Epithelial cell of prostate (primary cell): ENCODE results near the gene OR10A4.
"Not testable (repeated sequence)": the region's sequence is repeated elsewhere in the genome, so short reads cannot be mapped to it uniquely, and the experiment has no call there.

Source experiments
- DNase-seq: peaks from one replicate; pipeline ENCODE4 v3.0.0-alpha.2; 2011; ENCODE audit warnings: low read depth, low spot score
- H3K27ac ChIP-seq: fragments of 450-650 bp; 2 replicates; pipeline ENCODE4 v1.5.1; 2017; ENCODE audit warnings: mild to moderate bottlenecking

OR10A4 gene

DNA sequence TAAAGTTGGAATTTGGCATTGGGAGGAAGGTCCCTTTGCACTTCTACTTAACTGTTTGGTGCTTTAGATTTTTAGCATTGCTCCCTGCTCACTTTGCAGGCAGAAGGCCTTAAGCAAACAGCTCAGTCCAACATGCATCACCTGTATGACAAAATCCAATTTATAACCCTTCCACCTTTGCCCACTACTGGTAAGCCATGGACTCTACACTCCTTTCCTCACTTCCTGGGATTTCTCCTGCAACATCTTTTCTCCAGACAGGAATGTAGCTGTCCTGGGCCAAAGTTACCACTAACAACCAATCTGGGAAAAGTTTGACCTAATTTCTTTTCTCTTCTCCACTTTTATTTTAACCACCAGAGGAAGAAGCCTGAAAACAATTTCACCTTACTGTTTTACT is 17.7 kb downstream of the OR10A4 start:
- H3K27ac ChIP-seq = no peak overlapping the region
- DNase-seq = no peak

DNA sequence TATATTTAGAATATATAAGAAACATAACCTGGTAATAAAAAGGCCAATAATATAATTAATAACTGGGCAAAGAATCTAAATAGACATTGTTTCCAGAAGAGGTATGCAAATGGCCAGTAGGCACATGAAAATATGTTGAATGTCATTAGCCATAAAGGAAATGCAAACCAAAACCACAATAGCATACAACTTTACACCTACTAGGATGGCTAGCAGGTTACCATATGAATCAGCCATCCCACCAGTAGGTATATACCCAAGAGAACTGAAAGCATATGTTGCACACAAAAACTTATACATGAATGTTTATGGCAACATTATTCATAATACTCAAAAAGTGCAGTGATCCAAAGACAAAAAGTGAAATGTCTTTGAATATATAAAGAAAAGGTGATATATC is 18.6 kb downstream of the OR10A4 start:
- DNase-seq = no peak
- H3K27ac ChIP-seq = no peak overlapping the region

DNA sequence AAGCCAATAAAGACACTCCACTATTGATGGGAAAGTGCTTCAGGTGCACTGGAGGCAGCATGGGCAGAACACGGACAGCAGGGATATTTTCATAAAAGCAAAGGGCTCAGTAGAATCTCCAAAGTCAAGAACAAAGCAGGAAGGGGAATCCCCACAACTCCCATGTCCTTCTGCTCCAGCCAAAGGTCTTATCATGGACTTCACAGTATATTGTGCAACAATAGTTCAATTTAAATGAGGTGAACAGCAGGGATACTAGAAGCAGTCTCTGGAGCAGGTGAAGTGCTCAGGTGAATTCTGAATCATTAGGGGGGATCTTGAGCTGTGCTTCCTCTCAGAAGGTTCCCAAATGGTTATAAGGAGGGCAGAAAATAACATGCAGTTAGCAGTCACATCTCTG is 22.5 kb downstream of the OR10A4 start:
- DNase-seq = no peak
- H3K27ac ChIP-seq = no peak overlapping the region

DNA sequence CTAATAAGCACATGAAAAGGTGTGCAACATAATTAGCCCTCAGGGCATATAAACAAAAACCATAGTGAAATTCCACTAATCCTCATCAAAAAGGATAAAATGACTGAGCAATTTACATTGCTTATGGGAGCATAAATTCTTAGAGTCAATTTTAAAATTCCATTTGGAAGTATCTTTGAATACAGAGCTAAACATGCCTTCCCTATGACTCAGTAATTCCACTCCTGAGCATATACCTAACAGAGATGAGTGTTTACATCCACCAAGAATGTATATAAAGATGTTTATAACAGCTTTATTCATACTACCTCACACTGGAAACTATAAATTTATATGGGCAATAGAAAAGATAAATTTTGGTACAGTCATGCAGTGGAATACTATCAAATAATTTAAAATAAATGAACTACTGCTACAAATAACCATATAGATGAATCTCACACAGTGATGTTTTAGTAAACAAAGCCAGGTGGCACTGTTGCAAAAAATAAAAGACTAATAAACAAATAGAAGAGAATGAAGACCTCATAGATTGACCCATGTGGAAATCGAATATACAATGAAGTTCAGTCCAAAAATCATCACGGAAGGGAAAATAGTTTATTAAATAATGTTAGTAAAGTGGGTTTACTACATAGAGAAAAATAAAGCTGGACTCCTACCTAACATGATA is 24.0 kb downstream of the OR10A4 start:
- no peak overlapping the region for H3K27ac ChIP-seq
- no peak for DNase-seq

DNA sequence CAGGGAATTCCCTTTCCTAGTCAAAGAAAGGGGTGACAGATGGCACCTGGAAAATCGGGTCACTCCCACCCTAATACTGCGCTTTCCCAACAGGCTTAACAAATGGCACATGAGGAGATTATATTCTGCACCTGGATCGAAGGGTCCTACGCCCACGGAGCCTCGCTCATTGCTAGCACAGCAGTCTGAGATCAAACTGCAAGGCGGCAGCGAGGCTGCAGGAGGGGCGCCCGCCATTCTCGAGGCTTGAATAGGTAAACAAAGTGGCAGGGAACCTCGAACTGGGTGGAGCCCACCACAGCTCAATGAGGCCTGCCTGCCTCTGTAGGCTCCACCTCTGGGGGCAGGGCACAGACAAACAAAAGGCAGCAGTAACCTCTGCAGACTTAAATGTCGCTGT is 28.4 kb downstream of the OR10A4 start:
- not testable (repeated sequence) for H3K27ac ChIP-seq, DNase-seq

DNA sequence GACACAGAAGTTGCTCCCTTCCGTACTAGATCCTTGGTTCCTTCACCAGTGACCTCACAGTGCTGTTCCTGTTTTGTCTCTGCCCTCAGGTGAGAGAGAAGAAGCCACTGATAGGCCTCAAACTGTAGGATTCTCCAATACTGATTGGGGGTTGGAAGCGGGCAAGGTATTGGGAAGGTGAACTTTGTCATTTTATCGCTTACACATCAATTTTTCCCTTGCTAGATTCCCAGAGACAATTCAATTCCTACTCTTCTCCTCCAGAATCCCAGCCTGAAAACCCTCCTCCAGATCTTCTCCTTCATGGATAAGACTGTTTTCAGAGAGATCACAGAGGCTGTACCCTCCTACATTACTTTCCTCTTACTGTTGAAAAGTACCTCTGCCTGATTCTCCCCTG is 35.0 kb downstream of the OR10A4 start:
- no peak for DNase-seq
- no peak overlapping the region for H3K27ac ChIP-seq

DNA sequence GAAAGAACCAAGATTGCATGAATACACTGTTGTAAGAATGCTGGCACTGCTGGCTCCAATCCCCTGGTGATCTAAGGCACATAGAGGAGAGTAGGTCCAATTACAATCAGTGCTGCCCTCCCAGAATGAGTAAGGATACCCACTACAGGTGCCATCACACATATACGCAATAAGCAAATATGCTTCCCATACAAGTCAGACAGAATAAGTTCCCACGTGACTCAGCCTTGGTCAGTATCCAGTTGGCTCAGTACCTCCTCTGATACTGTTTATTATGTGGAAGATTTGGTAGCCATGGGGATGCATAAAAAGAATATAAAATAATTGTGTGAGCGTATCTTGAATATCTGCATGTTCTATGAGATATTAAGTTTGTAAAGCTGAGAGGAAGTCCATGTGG is 35.5 kb downstream of the OR10A4 start:
- DNase-seq = no peak
- no peak overlapping the region for H3K27ac ChIP-seq

DNA sequence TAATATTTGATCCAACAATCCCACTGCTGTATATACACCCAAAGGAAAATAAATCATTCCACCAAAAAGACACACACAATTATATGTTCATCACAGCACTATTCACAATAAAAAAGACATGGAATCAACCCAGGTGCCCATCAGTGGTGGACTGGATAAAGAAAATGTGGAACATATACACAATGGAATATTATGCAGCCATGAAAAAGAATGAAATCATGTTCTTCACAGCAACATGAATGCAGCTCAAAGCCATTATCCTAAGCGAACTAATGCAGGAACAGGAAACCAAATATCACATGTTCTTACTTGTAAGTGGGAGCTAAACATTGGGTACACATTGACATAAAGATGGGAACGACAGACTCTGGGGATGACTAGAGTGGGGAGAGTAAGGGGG is 43.3 kb downstream of the OR10A4 start:
- no peak for DNase-seq
- H3K27ac ChIP-seq = no peak overlapping the region

DNA sequence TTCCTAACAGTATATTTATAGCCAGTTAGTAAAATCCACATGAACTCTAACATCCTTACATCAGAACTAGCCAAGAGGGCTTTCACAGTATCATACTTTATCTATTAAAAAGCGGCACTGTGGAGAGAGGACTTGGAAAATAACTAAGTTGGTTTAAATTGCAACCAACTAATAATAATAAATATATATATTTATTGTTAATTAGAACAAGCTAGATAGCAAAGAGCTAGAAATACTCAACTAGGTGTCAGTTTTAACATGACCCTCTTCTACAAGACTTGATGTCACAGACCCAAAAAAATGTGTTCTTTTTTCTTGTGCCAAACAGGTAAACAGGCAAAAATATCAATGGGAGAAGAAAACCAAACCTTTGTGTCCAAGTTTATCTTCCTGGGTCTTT is 44.3 kb downstream of the OR10A4 start, which contains the start of gene OR2D3:
TSS of gene OR2D3 (plus strand) at position 301 of the 400 bp plus-strand sequence. CDS start at position 301, 0 bp downstream.
- no peak for DNase-seq
- H3K27ac ChIP-seq = no peak within 1 kb of the TSS

DNA sequence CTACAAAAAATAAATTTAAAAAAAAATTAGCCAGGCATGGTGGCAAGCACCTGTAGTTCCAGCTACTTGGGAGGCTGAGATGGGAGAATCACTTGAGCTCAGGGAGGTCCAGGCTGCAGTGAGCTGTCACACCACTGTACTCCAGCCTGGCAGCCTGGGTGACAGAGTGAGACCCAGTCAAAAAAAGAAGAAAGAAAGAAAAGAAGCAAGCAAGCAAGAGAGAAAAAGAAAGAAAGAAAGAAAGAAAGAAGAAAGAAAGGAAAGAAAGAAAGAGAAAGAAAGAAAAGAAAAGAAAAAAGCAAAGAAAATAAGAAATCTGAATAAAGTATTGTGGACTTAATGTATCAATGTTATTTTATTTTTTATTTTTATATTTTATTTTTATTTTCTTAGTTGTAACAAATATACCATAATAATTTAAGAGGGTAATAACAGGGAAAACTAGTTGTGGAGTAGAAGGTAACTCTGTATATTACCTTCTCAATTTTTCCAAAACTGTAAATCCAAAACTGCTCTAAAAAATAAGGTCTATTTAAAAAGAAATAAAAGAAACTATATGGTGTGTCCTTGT is 48.7 kb downstream of the OR10A4 start:
- peak overlapping the region; percentile 79 for H3K27ac ChIP-seq
- DNase-seq = no peak

DNA sequence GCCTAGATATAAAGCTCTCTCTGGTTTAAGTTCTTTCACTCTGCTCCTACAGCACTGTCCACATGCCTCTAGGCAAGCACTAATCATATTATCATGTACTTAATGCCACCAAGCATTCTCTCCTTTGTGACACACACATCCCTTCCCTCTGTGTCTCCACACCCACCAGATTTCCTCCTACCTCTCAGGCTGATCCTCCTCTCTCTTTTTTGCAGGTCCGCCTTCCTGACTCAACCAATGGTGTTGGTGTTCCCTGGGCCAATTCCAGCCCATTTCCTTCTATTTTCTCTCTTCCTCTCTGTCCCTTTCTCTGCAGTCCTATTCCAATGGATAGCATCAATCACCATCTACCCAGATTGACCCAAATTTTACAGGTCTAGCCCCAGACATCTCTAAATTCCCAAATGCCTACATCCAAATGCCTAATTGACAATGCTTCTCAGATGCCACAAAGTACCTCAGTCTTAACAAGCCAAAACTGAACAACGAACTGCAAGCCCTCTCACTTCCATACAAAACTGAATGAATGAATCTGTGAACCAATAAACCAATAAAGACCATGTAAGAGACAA is 49.3 kb downstream of the OR10A4 start:
- DNase-seq = no peak
- peak overlapping the region; percentile 79 for H3K27ac ChIP-seq

DNA sequence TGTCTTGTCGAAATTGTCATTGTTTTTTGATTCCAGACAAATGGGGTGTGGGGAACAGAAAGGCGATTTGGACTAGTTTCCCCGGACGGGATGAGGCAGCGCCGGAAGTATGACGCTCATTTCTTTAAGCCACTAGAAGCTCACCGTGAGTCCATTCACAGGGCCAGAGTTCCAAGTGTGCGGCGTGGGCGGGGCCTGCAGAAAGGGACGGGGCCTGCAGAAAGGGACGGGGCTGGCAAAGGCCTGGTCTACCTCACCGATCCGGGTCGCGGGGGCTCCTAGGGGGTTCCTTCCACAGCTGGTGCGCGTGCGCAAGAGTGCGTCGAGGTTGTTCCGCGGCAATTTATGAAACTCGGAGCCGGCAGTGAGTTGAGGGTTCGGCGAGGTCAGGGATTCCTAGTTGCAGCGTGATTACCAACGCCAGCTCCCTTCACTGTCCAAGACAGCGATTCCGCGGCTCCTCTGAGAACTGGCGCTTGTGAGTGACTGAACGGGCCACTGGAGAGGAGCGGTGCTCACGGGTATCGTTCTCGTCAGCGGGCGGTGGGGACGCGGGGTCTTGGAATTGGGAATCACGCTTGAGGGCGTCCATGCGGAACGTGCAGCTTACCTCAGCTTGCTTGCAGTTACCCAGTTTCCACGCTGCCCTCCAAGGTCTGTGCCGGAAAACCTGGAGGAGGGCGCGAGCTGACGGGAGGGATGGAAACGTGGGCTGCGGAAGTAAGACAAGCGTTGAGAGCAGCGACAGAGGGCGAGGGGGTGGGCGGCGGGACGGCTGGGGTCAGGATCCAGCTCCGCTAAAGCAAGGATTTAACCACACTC is 50.0 kb downstream of the OR10A4 start, which contains the start of gene ZNF215:
TSS of gene ZNF215 (plus strand) at position 219 of the 822 bp plus-strand sequence. CDS start 5,847 bp downstream, outside the sequence.
- no peak for DNase-seq
- H3K27ac ChIP-seq = peak within 1 kb of the TSS; percentile 79

DNA sequence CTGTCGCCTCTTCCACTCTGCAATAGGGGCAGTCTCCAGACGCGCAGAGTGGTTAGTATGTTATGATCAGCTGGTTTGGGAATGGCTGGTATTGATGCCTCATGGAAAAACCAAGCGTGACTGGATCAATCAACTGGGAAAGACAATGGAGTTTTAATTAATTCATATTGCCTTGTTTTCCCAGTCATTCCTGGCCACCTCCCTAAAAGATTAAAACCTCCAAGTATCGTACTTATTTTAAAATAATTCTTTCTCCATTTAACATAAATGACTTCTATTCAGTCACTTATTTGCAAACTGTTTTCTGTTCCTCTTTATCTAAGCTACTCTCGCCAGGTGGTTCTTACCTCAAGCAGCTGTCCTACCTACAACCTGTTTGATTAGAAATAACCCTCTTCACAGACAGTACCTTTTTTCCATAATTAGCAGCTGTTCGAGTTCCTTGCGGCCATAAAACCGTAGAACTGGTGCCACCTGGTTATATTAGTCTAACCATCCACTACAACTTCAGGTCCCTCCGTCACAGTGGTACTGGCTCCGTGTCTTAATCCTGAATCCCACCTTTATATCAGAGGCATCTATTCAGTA is 50.7 kb downstream of the OR10A4 start:
- no peak for DNase-seq
- peak overlapping the region; percentile 79 for H3K27ac ChIP-seq
